Endothelial cell of hepatic sinusoid (primary cell): ENCODE data around the gene COL28A1.

ENCODE experiments used
- in situ Hi-C: cut with HindIII; loops from 2 replicates; pipeline ENCODE4 v1.10.0; 2017; ENCODE audit warnings: low sequenced_read_pairs

COL28A1 gene

DNA sequence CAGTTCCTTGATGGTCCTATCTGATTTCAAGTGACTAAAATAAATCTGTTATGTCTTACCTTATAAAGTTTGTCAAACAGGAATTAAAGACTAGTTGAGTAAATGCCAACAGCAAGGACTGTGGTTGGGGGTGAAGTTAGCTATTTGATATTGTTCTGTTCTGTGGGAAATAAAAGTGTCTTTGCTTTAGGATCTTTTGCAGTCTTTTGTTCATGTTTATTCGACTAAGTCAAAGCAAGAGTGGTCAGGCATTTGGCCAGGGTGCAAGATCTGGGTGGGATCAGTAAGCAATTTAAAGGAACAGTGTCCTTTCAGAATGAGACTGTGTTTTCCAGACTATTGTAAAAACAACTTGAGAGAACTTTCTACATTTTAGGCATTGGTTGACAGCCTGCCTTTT is at the start of gene COL28A1:
TSS of gene COL28A1 (minus strand) at position 183 of the 400 bp plus-strand sequence. CDS start 2,998 bp downstream, outside the sequence.
- in situ Hi-C loops, result loop anchor here (25.0 kb wide), 1 partner anchor 423 kb away; no protein-coding TSS in a partner anchor

DNA sequence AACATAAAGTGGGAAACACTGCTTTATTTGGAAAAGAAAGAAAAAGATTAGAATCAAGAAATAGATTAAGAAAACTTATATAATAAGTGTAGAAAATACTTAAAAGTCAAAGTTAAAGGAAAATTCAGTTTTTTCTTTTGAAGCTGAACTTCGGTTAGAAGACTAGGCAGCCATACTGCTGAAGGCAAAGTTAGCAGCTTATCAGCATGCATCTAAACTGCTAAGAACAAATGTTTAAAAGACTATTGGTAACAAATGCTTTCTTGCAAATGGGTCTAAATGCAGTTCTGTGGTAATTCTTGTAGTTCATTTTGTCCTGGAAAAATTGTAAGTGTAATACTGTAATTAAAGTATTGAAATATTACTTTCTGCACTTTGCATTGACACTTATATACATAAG is 49.0 kb upstream of the COL28A1 start:
- in situ Hi-C loops, result no loop called here

DNA sequence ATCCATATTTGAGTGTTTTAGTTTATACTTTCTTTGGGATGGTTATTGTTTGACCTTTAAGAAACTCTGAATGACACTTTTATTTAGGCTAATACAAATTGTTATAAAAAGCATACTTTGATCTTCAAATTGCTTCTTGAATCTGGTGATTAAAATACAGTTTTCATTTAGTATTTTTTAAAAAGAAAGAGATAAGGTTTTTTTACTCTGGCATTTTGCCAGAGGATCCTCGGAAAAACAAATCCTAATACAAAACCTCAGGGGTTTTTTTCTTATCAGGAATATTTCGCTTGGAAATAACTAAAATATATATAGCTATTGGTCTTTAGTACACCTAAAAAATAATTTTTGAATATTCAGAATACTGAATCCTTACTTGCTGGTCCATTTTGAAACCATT is 48.1 kb upstream of the COL28A1 start:
- in situ Hi-C loops, result no loop called here

DNA sequence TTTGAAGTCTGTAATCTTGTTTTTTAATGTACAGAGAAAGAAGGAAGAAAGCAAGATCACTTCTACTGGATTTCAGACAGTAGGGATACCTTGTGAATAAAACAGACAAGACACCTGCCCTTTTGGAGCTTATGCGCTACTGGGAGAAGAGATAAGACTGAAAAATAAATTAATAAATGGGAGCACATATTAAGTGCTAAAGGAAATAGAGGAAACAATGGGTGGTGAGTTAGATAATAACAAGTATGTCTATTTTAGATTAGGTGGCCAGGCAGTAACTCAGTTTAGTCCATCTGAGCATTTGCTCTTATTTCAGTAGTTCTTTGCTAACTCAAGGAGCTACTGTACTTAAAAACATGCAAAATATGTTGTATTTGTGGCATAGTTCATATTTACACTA is 46.9 kb upstream of the COL28A1 start:
- in situ Hi-C loops, result no loop called here

DNA sequence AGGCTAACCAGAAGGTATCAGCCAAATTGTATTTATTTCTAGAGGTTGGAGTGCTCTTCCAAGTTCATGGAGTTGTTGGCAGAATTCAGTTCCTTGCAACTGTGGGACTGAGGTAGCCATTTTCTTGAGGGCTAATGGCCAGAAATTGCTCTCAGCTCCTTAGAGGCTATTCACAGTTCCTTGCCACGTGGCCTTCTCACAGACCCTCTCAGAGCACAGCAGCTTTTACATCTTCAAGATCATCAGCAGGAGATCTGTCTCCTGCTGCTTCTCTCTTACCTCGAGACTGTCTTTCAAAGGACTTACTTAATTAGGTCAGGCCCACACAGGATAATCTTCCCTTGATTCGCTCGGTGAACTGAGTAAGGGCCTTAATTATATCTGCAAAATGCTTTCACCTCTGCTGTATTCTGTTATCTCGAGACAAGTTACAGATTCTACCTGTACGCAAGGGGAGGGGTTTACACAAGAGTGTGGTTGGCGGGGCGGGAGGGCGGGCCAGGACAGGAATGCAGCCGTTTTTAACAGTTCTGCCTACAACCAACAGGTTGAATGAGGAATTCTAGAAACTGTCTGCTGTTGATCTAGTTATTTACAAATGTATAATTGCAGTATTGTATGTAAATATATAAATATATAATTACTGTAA is 46.0 kb upstream of the COL28A1 start:
- in situ Hi-C loops, result no loop called here

DNA sequence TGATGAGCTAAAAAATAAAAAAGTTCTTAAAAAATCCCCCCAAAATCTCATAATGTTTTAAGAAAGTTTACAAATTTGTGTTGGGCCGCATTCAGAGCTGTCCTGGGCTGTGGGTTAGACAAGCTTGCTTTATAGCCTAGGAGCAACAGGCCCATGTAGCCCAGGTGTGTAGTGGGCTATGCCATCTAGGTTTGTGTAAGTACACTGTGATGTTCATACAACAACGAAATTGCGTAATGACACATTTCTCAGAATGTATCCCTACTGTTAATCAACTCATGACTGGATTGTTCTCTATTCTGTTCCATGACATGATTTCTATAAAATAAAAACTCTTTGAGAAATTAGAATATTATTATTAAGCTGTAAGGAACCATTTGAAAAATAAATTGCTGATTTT is 44.0 kb upstream of the COL28A1 start:
- in situ Hi-C loops, result no loop called here

DNA sequence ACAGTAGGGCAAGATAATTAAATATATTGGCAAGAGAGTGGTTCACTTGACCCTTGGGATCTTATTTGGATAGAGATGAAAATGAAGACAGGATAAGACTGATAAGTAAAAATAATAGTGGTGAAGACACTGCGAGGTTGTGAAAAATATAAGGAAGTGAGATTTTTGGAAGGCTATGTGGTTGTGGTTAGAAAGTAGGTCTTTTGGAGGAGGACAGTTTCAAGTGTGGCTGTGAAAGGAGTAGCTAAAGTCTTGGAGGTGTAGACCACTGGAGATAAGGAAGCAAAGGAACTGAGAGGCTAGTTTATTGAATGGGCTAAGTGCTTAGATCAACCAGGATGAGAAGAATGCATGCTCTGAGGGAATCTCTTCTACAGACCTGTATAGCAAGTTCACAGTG is 42.2 kb upstream of the COL28A1 start:
- in situ Hi-C loops, result no loop called here

DNA sequence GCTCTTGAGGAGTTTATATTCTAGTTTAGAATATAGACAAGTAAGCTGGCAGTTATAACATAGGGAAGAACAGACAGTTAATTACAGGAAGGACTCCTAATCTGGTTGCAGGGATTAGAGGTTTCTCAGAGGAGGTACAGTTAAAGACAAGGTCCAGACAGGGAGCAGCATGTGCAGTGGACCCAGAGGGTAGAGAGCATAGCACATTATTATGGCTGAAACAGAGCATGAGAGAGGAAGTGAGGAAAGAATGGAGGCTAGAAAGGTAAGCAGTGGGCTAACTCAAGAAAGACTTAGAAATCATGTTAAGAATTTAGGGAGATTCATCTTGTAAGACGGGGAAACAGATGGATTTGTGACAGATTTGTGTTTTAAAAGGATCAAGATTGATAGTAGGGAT is 40.7 kb upstream of the COL28A1 start:
- in situ Hi-C loops, result no loop called here

DNA sequence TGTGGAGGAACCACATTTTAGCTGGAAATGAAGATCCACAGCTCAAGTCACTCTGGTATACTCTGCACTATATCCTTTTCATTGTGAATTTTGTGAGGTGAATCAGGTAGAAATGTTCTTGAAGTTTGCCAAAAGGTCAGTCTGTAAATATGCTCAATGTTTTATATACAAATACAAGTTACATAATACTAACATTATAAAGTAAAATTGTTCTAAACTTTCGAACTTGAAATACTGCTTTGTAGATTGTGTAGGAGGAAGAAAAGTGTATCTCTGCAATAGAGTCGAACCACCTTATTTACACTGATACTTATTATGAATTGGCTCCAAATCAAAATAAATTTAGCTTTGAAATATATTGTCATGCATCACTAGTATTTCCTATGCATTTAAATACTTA is 38.0 kb upstream of the COL28A1 start:
- in situ Hi-C loops, result no loop called here

DNA sequence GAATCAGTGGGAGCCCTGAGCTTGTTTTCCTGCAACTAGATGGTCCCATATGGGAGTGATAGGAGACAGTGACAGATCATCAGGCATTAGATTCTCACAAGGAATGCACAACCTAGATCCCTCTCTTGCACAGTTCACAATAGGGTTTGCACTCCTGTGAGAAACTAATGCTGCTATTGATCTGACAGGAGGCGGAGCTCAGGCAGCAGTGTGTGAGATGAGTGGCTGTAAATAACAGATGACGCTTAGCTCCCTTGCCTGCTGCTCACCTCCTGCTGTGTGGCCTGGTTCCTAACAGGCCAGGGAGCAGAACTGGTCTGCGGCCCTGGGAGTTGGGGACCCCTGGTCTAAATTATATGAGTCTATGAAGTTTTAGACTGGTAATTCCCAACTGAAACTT is 34.9 kb upstream of the COL28A1 start:
- in situ Hi-C loops, result no loop called here

DNA sequence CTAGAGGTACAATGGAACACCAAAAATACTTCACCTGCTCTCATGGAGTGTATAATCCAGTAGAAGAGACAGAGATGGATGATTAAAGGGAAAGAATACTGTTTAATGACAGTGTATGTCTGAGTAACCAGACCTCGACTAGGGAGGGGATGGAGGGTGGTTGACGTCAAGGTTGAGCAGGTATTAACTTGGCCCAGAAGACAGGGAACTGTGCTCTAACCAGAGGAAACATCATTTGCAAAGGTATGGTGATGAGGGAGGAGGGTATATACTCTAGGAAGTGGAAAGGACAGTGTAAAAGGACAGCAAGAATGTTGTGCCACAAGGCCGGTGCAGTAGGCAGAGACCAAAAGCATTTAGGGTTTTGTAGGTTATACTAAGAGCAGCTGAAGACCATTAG is 33.9 kb upstream of the COL28A1 start:
- in situ Hi-C loops, result no loop called here

DNA sequence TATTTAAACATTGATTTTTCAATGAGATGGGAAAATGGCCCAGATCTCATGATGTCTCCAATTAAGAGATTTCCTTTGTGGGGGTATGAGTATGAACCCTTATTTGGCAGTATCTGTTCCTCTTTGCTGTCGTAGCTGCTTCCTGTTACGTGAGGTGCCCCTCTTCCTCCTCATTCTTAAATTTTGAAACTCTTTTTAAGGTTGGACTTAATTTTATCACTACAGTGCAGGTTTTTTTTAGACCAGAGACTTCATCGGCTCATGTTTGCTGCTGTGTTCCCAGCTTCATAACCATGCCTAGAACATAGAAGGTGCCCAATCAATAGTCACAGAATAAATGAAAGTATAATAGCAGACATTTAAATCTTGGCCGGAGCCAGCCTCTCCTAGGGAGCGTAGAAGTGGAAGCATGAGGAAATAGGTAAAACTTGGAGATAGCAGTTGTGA is 33.4 kb upstream of the COL28A1 start:
- in situ Hi-C loops, result no loop called here

DNA sequence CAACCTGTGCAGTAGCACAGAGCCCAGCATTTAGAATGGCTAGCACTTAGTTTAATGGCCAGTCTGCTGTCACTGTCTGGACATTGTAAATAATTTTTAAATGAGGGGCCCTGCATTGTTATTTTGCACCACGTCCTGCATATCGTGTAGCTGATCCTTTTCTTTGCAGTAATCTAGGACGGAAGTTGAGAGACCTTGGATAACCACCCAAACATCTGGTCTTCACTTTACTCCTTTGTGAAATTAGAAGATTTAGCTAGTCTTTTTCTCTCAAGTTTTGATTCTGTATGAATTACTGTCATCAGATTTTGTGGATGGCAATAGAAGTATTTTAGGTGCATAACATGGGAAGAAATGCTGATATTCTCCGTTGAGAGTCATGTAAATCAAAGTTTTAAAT is 32.9 kb upstream of the COL28A1 start:
- in situ Hi-C loops, result no loop called here

DNA sequence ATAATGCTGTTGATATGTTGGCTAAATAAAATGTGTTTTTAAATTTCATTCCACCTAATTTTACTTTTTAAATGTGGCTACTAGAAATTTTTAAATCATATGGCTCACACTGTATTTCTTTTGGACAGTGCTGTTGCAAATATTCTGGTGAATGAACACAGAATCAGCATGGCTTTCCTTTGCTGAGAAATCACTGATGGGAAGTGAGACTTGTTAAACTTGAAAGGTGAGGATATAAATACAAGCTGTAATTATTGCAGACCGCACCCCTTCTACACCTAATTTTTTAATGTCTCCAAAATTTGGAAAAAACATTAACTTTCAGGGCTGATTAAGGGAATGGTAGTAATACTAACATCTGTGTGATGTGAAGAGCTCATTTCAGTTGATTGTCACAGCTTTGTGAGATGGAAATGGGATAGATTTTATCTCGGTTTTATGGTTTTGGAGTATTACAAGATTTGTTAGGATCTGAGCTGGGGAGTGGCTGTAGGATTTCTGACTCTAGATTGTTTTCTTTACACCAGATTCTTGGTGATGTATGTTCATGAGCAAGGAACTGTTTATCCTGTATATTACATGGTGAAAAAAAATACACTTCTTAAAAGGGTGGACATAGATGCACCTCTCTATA is 32.3 kb upstream of the COL28A1 start:
- in situ Hi-C loops, result no loop called here

DNA sequence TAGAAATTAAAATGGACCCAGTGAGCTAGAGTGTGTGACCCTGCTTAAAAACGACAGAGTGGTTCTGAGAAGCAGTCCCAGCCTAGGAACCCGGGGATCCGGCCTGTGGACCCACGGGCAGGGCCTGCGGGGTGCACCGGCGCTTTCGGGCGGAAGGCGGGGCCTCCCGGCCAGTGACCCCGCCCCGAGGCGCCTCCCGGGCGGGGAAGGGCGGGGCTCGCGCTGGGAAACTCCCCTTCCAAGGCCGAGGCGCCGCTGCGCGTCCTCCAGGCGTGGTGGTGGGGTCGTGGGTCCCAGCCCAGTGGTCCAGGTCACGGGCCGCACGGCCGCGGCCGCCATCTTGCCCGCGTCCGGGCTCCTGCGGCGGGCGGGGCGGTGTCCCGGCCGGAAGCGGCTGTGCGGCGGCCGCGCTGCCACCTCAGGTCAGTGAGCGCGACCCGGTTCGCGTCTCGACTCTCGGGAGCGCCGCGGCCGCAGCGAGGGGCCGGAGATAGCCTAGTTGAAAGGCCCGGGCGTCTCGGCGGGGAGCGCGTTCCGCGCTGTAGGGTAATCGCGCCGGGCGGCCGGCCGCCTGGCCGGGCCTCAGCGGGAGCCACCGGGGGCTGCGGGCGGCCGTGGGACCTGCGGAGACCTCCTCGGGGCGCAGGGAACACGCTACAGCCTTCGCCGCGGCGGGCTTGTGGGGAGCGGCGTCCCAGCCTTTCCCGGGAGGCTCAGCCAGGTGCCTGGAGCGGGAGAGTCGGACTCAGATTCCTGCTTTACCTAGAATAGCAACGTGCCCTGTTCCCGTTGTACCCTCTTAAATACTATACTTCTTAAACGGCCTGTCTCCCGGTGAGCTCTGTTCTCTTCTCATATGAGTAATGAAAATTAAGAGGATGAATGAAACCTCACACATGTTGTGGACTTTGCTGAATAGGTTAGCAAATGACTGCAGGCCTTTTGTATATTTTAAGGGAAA is 31.3 kb upstream of the COL28A1 start, which contains the start of gene MIOS:
TSS of gene MIOS (plus strand) at position 234 of the 961 bp plus-strand sequence. CDS start 5,592 bp downstream, outside the sequence.
- in situ Hi-C loops, result no loop called here

DNA sequence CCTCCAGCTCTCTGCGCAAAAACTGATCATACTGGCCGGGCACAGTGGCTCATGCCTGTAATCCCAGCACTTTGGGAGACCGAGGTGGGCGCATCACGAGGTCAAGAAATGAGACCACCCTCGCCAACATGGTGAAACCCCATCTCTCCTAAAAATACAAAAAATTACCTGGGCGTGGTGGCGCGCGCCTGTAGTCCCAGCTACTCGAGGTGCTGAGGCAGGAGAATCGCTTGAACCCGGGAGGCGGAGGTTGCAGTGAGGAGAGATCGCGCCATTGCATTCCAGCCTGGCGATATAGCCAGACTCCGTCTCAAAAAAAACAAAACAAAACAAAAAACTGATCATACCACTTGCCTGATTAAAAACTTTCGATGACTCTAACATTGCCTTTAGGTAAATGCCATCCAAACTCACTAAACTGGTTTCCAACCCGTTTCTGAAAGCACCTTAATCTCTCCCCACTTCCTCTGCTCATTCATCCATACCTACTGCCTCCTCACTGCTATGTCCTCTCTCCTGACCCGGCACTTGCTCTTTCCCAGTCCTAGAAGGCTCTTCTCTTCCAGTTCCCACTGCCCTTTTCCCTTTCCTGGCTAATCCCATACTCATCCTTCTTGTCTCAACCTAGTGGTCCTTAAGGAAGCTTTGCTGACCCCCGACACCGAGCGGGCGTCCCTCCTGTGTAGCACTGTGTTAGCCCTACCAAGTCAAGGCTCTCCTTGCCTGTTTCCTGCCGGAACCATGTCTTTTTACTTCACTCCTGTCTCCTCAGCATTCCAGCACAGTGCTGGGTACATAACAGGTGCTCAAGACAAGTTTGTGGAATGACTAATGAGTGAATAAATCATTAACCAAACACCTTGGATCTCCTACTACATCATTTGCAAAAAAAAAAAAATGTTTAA is 30.3 kb upstream of the COL28A1 start:
- in situ Hi-C loops, result no loop called here

DNA sequence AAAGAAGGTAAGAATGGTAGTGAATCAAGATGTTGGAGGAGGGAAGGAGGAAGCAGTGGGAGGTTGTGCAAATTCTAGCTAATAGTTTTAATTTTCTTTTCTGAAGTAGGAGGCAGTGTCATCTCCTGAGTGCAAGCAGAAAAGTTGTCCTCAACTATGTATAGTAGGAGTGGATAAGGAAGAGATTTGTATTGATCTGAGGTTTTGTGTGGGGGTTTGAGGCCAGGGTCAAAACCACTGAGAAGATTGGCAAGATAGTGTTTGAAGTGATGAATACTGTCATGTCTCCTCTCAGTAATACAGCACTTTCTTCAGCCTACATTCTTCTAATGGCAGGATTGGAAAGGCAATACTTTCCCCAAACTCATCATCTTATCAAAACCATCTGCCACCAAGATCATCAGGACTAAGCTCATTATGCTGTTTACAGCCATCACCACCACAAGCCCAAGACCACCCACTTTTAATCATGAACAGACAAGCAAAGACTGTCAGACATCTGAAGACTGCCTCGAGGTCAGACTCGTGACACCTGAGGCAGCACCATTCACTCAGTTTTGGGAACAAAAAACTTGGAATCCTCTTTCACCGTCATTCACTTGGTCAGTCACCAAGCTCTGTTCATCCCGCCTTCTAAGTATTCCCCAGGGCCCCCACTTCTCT is 29.5 kb upstream of the COL28A1 start:
- in situ Hi-C loops, result no loop called here

DNA sequence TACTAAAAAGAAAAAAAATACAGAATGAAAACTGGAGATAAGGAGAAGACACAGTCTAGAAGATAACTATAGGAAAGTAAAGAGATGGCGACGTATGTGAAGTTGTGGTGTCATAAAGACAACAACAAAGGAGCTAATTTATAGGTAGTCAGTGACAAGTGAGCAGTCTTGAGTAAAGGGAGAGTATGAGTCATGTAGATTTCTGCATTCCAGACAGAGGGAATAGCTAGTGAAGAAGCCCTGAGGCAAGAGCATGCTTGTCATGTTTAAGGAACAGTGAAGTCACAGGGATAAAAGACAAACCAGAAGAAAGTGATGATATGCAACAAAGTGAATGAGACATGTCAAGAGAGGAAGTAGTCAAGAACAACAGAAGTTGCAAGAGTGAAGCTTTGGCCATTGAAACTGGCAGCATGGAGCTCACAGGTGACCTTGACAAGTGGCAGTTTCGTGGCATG is 28.7 kb upstream of the COL28A1 start:
- in situ Hi-C loops, result no loop called here

DNA sequence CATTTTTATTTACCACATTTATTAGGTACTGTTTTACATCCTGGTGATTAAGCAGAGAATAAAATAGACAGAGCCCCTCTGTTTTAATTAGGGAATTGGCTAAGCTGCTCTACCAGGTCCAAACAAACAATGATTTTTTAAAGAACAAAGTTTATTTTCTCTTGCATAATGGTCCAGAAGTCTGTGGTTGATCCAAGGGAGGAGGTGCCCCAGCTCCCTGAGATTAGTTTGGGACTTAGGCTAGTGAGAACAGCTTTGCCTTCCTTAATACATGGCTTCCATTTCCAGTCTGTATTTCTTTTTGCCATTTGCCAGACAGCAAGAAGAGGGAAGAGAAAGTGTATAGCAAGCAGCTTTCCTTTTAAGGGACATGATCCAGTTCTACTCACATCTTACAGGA is 28.1 kb upstream of the COL28A1 start:
- in situ Hi-C loops, result no loop called here

DNA sequence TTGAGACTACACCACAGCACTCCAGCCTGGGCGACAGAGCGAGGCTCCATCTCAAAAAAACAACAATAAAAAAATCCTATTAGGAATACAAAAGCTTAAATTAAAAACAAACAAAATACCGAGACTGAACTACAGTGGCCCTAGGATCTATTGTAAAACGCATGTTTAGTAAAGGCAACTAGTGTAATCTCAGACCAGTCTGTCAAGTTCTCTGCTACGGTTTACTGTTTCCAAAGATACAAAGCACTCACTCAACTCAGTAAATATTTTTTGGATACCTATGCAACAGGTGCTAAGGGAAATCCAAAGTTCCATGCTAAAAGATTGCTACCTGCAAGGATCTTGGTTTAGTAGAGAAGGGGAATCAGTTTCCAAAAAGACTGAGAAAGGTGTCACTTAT is 27.6 kb upstream of the COL28A1 start:
- in situ Hi-C loops, result no loop called here
